Esophagus (tissue), 2 donors: Measurements from ENCODE around the gene PLOD3. TPM values are rescaled to one million over a fixed set of nuclear protein-coding genes. Genes with fewer than 3 reads are reported as not detected.
"Not testable (repeated sequence)": the region's sequence is repeated elsewhere in the genome, so short reads cannot be mapped to it uniquely, and the experiment has no call there.

ENCODE experiments used
- H3K27ac ChIP-seq, 2 donors: one replicate each; pipeline ENCODE4 v1.5.1; 2013; ENCODE audit warnings: low read depth in 2 of 2, mild to moderate bottlenecking in 2 of 2, inconsistent platforms in 1 of 2, low read length in 1 of 2, moderate library complexity in 1 of 2
- H3K27me3 ChIP-seq, 2 donors: one replicate each; pipeline ENCODE4 v1.6.1; 2013; ENCODE audit warnings: low read length in 2 of 2, control low read depth in 1 of 2, mild to moderate bottlenecking in 1 of 2; ENCODE audit not compliant: insufficient read depth in 2 of 2, control insufficient read depth in 1 of 2
- H3K36me3 ChIP-seq, 2 donors: one replicate each; pipeline ENCODE4 v1.6.1; 2013; ENCODE audit warnings: low read length in 1 of 2; ENCODE audit not compliant: control insufficient read depth in 2 of 2, insufficient read depth in 2 of 2
- H3K4me1 ChIP-seq, 2 donors: one replicate each; pipeline ENCODE4 v1.6.1; 2013; ENCODE audit warnings: low read length in 1 of 2; ENCODE audit not compliant: control insufficient read depth in 2 of 2, insufficient read depth in 2 of 2
- H3K4me3 ChIP-seq, 2 donors: one replicate each; pipeline ENCODE4 v1.5.1; 2013; ENCODE audit warnings: low read length in 2 of 2, mild to moderate bottlenecking in 2 of 2, low read depth in 1 of 2, moderate library complexity in 1 of 2
- H3K9me3 ChIP-seq, 2 donors: one replicate each; pipeline ENCODE4 v1.6.1; 2013; ENCODE audit warnings: mild to moderate bottlenecking in 2 of 2, low read depth in 1 of 2, low read length in 1 of 2, moderate library complexity in 1 of 2; ENCODE audit not compliant: control insufficient read depth in 2 of 2, insufficient read depth in 1 of 2
- WGBS, 2 donors: extraction: QIAGEN DNeasy Blood & Tissue Kit; methylation state at CpG; one replicate each; pipeline ENCODE4 v1.1.7; 2013; 5-methylcytosine and 5-hydroxymethylcytosine counted together
- polyA plus RNA-seq, 2 donors: library from polyadenylated mRNA; stranded (reverse); fragments of 200-250 nt; gene quantifications; one replicate each; pipeline ENCODE4 v1.2.3, GENCODE V29; 2013
- donor health status: healthy with polysubstance abuse.
- donor health status: Bipolar disorder and iron deficiency.

Gene PLOD3
- 1 to 10 TPM; 9.2 to 9.7 TPM for polyA plus RNA-seq

GRCh38 chr7:101217388-101218235 lies at the start of gene PLOD3, which contains the start of gene ZNHIT1:
Gene PLOD3 (minus strand): TSS chr7:101217581. CDS start chr7:101217274, 307 bp downstream.
Gene ZNHIT1 (plus strand): TSS chr7:101218165. CDS start chr7:101218196, 31 bp downstream.
- no peaks in the 10 kb centered on the region for H3K9me3 ChIP-seq
- peaks cover 0 to 4% of the 10 kb centered on the region in 2 donors for H3K36me3 ChIP-seq
- H3K27ac ChIP-seq = peak within 1 kb of the TSS; percentile 84 to 86

DNA sequence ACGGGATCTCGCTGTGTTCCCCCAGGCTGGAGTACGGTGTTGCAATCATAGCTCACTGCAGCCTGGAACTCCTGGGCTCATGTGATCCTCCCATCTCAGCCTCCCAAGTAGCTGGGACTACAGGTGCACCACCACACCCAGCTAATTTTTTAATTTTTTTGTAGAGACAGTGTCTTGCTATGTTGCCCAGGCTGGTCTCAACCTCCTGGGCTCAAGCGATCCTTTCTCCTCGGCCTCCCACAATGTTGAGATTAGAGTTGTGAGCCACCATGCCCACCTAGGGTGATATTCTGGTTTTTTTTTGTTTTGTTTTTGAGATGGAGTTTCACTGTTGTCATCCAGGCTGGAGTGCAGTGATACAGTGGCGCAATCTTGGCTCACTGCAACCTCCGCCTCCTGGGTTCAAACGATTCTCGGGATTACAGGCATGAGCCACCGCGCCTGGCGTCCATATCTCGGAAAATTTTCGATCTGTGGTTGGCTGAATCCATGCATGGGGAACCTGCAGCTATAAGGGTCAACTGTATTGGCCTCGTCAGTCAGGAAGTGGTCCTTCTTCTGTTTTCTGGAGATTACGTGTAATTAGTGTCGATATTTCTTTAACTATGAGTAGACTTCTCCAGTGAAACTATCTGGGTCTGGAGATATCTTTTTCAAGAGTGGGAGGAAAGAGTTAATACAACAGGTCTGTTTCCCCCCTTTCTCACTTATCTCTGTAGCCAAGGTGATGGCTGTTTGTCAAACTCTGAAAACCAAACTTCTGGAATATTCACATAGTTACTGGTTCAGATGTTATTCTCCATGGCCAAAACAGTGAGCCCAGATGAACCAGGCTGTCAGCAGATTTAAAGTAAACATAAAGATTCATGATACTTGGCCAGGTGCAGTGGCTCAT lies 48.5 kb upstream of the PLOD3 start:
- Histone ChIP-seq H3K9me3 (no peaks in the 10 kb centered on the region), H3K4me3 (no peak overlapping the region), H3K4me1 (no peaks in the 10 kb centered on the region), H3K27ac (no peak overlapping the region), H3K36me3 (no peaks in the 10 kb centered on the region), H3K27me3 (no peaks in the 10 kb centered on the region)
- 73 to 77% methylated on average over 17 of the region's 17 CpGs for WGBS, 2 donors

More at GRCh38 chr7:101217388-101218235, at the start of gene PLOD3, which contains the start of gene ZNHIT1:
- Histone ChIP-seq H3K27me3 (no peaks in the 10 kb centered on the region), H3K4me1 (peaks cover 0 to 8% of the 10 kb centered on the region in 2 donors), H3K4me3 (peak within 1 kb of the TSS; percentile 69 to 87)
- 1% methylated on average over 57 of the region's 57 CpGs for WGBS, 2 donors

GRCh38 chr7:101264102-101264706 lies 46.8 kb upstream of the PLOD3 start:
- H3K9me3 ChIP-seq, H3K4me1 ChIP-seq, H3K27me3 ChIP-seq, H3K36me3 ChIP-seq, H3K4me3 ChIP-seq, H3K27ac ChIP-seq: not testable (repeated sequence)
- 51 to 55% methylated on average over 6 of the region's 6 CpGs for WGBS, 2 donors

DNA sequence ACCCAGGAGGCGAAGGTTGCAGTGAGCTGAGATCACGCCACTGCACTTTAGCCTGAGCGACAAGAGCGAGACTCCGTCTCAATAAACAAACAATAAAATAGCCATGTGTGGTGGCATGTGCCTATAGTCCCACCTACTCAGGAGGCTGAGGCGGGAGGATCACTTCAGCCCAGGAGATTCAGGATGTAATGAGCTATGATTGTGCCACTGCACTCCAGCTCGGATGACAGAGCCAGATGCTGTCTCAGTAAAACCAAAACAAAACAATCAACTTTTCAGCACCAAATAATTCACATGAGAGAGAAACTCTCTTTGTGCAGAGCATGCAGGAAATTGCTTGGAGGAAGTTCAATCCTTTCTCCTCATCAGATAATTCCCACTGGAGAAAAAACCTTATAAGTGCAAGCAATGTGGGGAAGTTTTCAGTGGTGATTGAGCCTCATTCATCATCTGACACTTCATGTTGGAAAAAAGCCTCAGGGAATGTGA lies 40.9 kb upstream of the PLOD3 start:
- Histone ChIP-seq H3K9me3 (no peaks in the 10 kb centered on the region), H3K27me3 (no peaks in the 10 kb centered on the region), H3K36me3 (no peaks in the 10 kb centered on the region), H3K4me3 (no peak overlapping the region), H3K27ac (no peak overlapping the region), H3K4me1 (no peaks in the 10 kb centered on the region)
- WGBS, 2 donors = 58 to 68% methylated on average over 7 of the region's 7 CpGs

DNA sequence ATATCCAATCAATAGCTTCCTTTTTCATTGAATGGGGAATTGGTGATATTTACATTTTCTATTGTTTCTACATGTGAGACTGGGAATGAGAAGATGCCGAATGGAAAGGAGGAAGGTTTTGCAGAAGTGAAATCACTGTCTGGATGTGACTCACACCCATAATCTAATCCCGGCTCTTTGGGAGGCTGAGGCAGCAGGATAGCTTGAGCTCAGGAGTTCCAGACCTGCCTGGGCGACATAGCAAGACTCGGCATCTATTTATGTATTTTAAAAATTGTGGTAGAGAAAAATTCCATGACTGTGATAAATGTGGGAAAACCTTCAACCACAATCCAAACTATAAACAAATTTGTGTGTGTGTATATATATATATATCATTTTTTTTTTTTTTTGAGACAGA lies 38.4 kb upstream of the PLOD3 start:
- Histone ChIP-seq H3K4me3 (no peak overlapping the region), H3K27me3 (no peaks in the 10 kb centered on the region), H3K9me3 (no peaks in the 10 kb centered on the region), H3K27ac (no peak overlapping the region), H3K36me3 (no peaks in the 10 kb centered on the region), H3K4me1 (peaks cover 3 to 4% of the 10 kb centered on the region in 2 donors)
- WGBS, 2 donors = 56 to 62% methylated on average over 4 of the region's 4 CpGs

DNA sequence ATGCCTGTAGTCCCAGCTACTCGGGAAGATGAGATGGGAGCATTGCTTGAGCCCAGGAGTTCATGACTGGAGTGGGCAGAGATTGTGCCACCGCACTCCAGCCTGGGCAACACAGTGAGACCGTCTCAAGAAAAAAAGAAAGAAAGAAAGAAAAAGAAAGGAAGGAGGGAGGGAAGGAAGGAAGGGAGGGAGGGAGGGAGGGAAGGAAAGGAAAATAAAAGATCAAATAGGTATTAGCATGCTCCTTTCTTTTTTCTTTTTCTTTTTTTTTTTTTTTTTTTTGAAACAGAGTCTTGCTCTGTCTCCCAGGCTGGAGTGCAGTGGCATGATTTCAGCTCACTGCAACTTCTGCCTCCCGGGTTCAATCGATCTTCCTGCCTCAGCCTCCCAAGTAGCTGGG lies 35.8 kb upstream of the PLOD3 start:
- not testable (repeated sequence) for H3K4me3 ChIP-seq, H3K27me3 ChIP-seq, H3K4me1 ChIP-seq, H3K36me3 ChIP-seq, H3K9me3 ChIP-seq, H3K27ac ChIP-seq
- WGBS, 2 donors = 90 to 94% methylated on average over 5 of the region's 5 CpGs

GRCh38 chr7:101251871-101252659 lies 34.7 kb upstream of the PLOD3 start:
- Histone ChIP-seq H3K9me3 (no peaks in the 10 kb centered on the region), H3K27me3 (no peaks in the 10 kb centered on the region), H3K4me3 (peak overlapping the region; percentile 91 to 98), H3K27ac (peak overlapping the region; percentile 86 to 90), H3K4me1 (peaks cover 3 to 4% of the 10 kb centered on the region in 2 donors), H3K36me3 (no peaks in the 10 kb centered on the region)
- 0 to 1% methylated on average over 55 of the region's 55 CpGs for WGBS, 2 donors

DNA sequence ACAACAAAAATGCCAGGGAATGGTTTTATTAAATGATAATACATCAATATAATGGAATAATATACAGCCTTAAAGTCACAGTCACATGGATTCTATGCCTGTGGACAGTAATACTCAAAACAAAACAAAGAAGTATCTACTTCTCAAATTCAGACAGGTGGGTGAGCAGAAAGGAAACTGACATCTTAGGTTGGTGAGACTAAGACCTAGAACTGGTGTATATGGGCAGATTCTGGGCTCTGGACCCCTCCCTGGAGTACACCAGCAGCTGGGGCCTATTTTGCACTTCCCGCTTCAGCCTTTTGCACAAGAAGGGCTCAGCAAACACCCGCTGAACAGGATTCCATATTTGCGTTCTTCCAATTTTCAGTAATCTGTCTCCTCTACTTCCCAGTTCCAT lies 32.9 kb upstream of the PLOD3 start:
- Histone ChIP-seq H3K36me3 (no peaks in the 10 kb centered on the region), H3K4me3 (no peak overlapping the region), H3K4me1 (peaks cover 3 to 4% of the 10 kb centered on the region in 2 donors), H3K9me3 (no peaks in the 10 kb centered on the region), H3K27ac (no peak overlapping the region), H3K27me3 (no peaks in the 10 kb centered on the region)
- 90 to 91% methylated on average over 3 of the region's 3 CpGs for WGBS, 2 donors
